Activated T-helper 9 cell treated with anti-CD3 and anti-CD28 coated beads, Interleukin-2, amount 50 U/mL, for 16 hours (primary cell): ENCODE results near the gene TEX29.

Experiments
- DNase-seq: peaks from one replicate; pipeline ENCODE4 v3.0.0-alpha.2; 2020; ENCODE audit warnings: low read depth

Gene TEX29

GRCh38 chr13:111339366-111340143 is 19.1 kb downstream of the TEX29 start:
- DNase-seq = no peak

GRCh38 chr13:111341886-111342285 is 21.4 kb downstream of the TEX29 start:
- DNase-seq = no peak

- DNase-seq = no peak
Observed at GRCh38 chr13:111342721-111343120, 22.3 kb downstream of the TEX29 start.

- no peak for DNase-seq
Observed at GRCh38 chr13:111343186-111343805, 22.9 kb downstream of the TEX29 start.

- DNase-seq = no peak
Observed at GRCh38 chr13:111344471-111345191, 24.2 kb downstream of the TEX29 start.

- DNase-seq = no peak
Observed at GRCh38 chr13:111345682-111346081, 25.2 kb downstream of the TEX29 start.

GRCh38 chr13:111346101-111346680 is 25.7 kb downstream of the TEX29 start:
- DNase-seq = no peak

GRCh38 chr13:111347438-111347837 is 27.0 kb downstream of the TEX29 start:
- no peak for DNase-seq

GRCh38 chr13:111353508-111353907 is 33.1 kb downstream of the TEX29 start:
- DNase-seq = no peak

- no peak for DNase-seq
Observed at GRCh38 chr13:111354789-111355188, 34.3 kb downstream of the TEX29 start.

GRCh38 chr13:111356795-111357194 is 36.4 kb downstream of the TEX29 start:
- DNase-seq = no peak

- DNase-seq = no peak
Observed at GRCh38 chr13:111359237-111359915, 38.9 kb downstream of the TEX29 start.

GRCh38 chr13:111359930-111360329 is 39.5 kb downstream of the TEX29 start:
- no peak for DNase-seq

GRCh38 chr13:111360452-111360851 is 40.0 kb downstream of the TEX29 start:
- DNase-seq = no peak

GRCh38 chr13:111361046-111361872 is 40.8 kb downstream of the TEX29 start:
- no peak for DNase-seq

- DNase-seq = no peak
Observed at GRCh38 chr13:111361873-111362648, 41.6 kb downstream of the TEX29 start.

- DNase-seq = no peak
Observed at GRCh38 chr13:111363121-111363520, 42.7 kb downstream of the TEX29 start.

- DNase-seq = no peak
Observed at GRCh38 chr13:111363591-111363990, 43.1 kb downstream of the TEX29 start.

- no peak for DNase-seq
Observed at GRCh38 chr13:111365149-111366005, 44.9 kb downstream of the TEX29 start.
